NCI-H1436 (cell line): ENCODE measurements around the gene TTC12.
A peak's percentile ranks its signal among the peaks of the same experiment; 100 is the strongest.

Source experiments
- DNase-seq: peaks from one replicate; lab custom pipeline; 2025; lab: John Stamatoyannopoulos, UW

The TTC12 gene

DNA sequence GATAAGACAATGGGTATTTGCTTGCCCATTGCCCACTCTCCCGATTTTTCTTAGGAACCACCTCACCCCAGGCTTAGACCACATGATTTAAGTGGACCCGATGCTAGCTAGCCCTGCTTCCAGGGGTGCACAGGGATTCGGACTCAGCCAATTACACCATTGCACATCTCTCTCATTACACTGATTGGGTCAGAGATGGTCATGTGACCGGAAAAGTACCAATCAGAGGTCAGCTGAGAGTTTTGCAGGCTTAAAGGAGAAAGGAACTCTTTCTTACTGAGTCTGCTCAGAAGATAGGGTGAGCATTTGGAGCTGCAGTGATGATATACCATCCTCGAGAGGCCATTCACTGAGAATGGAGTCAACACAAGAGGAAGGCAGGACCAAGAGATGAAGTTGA lies 61.0 kb downstream of the TTC12 start:
- no peak for DNase-seq

DNA sequence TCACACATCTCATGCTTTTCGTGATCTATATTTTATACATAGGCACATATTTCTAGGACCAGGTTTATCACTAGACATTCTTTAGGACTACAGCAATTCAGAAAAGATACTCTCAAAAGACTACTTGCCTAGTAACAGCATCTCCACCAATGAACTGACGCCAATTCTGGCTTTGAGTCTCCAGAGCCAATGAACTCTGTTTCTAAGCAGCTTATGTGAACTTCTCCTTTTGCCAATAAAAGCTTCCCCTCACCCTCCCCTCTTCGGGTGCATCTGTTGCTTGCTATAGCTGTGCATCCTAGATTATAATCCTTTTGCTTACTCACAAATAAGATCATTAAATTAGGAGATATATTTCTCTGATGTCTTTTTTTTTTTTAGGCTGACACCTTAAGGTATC lies 61.8 kb downstream of the TTC12 start:
- DNase-seq = no peak

DNA sequence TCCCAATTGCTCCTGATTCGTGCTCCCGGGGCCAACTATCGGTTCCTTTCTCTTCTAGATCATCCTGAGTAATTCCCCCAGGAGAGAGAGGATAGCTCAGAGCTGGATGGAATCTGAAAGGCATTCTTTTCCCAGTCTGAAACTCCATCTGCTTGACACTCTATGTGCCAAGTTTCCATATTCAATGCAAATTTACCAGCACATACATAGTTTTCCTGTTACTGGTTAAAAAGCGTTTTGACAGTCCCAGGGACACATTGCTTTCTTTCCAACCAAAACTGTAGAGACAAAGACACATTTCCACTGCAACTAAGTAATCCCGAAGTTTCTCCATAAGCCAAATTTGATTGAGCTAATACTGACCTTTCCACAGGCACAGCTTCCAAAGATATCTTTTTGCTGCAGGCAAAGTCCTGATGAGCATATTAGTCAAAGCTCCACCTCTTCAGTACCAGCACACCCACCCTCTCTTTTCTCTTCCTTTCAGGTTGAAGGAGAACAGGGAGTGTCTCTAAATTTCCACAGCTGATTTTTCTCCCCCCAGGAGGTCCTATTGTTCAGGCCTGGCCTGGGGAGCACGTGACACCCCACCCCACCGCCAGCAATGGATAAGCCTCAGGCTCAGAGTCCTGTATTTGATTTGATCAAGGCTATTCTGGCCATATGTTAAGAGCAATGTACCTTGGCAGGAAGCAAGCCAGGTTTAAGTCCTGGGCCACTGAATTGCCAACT lies 63.5 kb downstream of the TTC12 start:
- no peak for DNase-seq

DNA sequence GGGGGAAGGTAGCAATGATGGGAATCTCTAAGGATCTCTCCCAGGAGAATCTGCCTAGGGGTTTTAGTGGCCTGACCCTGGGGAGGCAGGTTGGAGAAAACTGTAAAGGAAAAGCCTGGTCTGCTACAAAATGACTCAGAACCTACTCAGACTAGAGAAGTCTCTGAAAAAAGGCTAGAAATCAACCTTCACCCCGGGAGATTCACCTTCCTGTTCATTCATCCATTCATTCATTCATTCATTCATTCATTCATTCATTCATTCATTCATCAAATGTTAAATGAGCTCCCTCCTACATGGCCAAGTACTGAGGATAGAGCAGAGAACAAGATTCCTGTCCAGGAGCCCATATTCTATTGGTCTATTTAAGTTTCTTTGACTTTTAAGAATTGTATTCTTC lies 64.3 kb downstream of the TTC12 start:
- no peak for DNase-seq

DNA sequence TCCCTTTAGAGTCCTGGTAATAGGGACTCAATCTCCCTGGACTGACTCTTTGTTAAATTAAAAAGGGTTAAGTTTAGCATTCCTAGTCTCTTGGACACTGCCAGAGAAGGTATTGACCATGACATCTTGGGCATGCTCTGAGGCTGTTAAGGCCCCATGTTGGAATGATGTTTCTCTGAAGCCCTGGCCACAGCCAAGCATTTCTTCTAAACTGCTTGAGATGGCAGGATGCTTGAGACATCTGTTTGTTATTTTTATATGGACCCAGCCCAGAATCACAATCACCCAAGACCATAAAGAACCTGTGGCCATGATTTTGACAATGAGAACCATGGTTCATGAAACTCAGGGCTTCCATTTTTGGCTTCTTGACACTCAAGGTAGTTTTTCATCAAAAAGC lies 67.7 kb downstream of the TTC12 start:
- no peak for DNase-seq

DNA sequence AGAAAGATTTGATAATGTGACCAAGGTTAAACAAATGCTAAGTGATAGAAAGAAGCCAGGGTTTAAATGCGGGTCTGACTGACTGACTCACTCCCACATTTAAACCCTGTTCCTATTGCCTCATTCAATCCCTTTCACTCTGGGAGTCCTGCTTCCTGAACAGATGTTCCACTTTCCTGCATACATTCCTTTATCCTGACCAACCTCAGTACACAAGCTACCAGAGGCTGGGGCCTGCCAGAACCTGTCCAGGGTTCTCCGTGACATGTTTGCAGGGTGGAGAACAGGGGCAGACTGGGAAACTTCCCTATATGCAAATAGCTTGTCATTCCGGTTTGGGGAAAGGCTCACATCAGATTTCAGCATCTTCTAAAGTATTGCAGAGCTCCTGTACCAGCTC lies 70.2 kb downstream of the TTC12 start:
- no peak for DNase-seq

DNA sequence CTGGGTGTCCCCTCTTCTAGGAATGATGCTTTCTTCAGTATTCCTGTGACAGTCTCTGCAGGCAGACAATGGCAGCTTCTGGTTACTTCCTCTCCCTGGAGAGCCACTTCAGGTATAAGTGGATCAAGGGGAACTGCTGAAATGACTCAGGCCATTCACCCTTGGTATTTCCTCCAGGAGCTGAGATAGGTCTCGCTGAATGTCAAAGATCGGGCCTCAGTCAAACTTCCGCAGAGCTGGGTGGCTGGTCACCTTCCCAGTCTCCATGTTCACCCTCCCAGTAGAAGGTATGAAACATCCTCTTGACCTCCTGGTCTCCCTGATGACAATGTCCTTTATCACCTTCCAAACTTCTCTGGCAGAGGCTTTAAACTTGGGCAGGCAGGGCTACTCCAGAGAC lies 71.4 kb downstream of the TTC12 start:
- DNase-seq = no peak

DNA sequence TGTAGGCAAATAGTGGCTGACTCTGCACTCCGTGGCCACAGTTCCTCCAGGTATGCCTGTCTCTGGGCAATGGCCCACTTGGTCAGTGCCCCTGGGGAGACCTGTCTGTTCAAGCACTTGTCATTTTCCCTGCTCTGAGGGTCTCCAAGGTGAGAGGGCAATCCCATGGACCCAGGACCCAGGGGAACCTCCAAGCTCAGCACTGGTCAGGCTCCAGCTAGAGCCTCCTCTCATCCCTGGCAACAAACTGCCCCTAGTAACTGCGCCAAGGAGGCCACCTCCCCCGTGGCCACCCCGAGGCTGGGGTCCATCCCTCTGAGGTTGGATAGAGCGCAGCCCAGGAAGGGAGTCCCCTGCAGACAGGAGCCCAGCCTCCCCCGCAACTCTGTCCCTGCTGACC lies 72.5 kb downstream of the TTC12 start:
- no peak for DNase-seq

DNA sequence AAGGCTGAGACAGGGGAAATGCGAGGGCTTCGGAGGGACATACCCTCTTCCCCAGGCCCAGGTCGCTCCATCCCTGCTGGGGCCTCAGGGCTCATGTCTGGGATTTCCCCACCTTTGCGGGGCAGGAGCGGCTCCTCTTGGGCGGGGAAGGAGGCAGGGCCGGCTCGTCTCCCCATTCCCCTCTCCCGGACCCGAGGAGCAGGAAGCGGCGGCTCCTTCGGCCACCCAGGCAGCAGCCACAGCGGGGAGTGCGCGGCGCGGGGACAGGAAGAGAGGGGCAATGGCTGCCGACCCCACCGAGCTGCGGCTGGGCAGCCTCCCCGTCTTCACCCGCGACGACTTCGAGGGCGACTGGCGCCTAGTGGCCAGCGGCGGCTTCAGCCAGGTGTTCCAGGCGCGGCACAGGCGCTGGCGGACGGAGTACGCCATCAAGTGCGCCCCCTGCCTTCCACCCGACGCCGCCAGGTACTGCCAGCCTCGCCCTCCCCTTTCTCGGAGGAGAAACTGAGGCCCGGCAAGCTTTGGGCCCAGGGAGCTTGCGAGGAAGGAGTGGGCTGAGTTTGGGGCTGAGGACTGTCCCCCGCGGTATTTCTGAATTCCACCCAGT lies 73.3 kb downstream of the TTC12 start, which contains the start of gene ANKK1:
TSS of gene ANKK1 (plus strand) at position 175 of the 607 bp plus-strand sequence. CDS start at position 281, 106 bp downstream.
- DNase-seq = no peak

DNA sequence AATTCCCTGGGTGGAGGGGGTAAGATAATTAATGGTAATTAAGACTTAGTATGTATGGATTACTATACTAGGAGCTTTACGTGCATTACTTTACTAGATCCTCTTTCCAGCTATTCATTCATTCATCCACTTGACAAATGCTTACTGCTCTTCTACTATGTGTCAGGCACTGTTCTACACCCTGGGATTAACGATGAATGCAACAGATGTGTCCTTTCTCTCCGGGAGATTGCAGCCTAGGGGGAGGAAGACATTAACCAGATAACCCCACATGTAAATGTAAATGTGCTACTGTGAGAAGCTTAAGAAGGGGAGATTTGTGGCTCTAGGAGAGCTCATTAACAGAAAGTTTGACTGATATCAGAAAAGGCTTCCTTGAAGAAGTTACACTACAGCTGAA lies 74.9 kb downstream of the TTC12 start:
- no peak for DNase-seq

DNA sequence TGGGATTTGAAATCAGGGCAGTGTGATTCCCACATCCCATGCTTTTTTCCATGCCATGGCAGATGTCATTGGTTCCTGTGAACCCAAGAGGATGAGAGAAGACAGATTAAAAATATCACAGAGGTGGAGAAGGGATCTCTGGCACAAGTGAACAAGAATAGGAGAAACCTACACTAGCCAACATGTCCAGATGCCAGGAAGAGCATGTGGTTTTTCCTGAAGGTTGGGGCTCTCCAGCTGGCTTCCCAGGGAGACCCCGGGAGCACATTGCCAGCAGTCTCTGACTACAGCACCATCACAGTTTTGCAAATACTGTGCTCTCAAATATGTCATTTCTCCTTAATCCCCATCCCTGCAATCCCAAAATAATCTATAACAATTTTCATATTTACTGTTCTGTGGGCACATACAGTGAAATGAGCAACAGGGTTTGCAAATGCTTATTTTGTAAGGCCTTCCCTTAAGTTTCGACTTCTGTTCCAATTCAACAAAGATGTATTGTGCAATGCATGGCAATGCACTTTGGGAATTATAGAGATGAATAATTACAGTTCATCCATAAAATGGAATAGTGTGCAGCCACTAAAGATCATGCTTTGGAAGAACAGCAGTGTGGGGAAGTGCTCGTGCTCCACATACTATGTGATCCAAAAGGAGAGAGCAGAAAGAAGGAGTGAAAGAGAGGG lies 78.0 kb downstream of the TTC12 start:
- DNase-seq = no peak

DNA sequence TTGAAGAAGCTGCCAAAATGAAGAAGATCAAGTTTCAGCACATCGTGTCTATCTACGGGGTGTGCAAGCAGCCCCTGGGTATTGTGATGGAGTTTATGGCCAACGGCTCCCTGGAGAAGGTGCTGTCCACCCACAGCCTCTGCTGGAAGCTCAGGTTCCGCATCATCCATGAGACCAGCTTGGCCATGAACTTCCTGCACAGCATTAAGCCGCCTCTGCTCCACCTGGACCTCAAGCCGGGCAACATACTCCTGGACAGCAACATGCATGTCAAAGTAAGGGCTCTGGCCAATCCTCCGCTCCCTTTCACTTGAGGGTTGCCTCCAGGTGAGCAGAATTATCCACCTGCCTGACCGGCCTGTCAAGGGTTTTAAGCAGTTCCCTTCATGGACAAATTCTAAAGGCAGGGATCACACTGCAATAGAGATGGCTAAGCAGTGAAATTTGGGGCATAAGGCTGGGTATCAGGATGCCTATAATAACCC lies 79.2 kb downstream of the TTC12 start:
- no peak for DNase-seq

DNA sequence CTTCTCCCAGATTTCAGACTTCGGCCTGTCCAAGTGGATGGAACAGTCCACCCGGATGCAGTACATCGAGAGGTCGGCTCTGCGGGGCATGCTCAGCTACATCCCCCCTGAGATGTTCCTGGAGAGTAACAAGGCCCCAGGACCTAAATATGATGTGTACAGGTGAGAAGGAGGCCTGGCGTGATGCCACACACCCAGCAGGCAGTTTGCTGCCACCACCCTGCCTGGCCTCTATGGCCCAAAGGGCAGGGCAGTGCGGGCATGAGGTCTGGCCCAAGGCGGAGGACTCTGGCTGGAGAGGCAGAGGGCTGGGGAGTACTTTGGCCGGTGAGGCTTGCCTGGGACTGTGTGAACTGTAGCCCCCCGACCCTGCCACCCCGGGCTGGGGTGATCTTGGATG lies 80.5 kb downstream of the TTC12 start:
- DNase-seq = no peak

DNA sequence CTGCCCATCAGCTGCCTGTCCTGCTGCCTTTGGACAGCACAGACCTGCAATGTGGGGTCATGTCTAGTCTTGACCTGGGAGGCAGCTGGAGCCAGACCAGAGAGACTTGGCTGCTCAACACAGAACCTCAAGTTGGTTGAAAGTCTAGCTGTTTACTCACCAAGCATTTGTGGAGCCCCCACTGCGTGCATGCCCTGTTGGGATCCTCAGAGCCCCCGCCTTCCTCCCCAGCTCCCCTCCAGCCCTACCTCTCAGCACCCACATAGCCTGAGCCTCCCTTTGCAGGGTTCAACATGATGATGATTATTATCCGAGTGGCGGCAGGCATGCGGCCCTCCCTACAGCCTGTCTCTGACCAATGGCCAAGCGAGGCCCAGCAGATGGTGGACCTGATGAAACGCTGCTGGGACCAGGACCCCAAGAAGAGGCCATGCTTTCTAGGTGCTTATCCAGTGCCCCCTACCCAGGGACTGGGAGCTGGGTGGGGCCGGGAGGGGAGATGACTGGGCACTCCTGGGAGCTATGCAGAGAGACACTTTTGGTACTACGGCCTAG lies 81.5 kb downstream of the TTC12 start:
- no peak for DNase-seq

DNA sequence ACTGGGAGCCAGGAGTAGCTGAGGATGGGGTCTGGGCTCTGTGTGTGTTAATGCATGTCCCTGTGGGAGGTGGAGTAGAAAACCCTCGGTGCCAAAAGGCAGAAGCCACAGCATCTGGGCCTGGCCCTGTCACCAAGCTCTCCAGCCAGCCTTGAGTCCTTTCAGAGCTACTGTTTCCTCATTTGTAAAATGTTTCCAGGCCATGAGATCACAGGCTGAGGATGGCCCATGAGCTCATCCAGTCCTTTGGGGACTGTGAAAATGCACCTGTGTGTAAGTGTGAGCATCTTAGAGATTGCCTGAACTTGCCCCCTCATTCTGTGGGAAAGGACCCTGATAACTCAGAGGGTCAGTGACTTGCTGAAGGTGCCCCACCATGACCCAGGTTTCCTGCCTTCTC lies 82.3 kb downstream of the TTC12 start:
- no peak for DNase-seq

DNA sequence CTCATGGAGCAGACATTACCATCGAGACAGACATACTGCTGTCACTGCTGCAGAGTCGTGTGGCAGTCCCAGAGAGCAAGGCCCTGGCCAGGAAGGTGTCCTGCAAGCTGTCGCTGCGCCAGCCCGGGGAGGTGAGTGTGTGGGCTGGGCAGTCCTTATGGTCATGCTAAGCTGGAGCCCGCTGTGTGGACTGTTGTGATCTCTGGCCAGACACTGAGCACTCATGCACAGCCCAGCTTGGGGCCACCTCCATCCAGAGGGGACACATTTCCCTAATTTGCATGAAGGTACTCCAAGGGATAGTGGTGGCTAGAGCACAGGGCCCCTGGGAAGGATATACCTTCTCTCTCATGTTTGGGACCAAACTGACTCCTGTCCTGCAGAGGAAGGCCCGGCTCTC lies 82.8 kb downstream of the TTC12 start:
- DNase-seq = no peak

DNA sequence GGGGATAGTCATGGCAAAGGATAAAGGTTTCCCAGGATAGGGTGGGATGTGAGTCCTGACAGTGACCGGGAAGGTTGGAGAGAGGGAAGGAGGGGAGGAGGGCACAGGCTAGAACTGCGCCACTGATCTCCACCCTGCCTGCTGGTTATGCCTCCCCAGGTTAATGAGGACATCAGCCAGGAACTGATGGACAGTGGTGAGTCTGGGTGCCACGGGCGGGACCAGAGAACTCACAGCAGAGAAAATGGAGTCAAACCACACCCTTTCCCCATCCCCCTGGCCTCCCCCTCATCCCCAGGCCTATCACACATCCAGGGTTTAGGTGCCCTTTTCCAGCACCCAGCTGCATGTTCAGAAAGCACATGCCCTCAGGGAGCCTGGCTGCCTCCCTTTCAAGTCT lies 83.4 kb downstream of the TTC12 start:
- DNase-seq = no peak

DNA sequence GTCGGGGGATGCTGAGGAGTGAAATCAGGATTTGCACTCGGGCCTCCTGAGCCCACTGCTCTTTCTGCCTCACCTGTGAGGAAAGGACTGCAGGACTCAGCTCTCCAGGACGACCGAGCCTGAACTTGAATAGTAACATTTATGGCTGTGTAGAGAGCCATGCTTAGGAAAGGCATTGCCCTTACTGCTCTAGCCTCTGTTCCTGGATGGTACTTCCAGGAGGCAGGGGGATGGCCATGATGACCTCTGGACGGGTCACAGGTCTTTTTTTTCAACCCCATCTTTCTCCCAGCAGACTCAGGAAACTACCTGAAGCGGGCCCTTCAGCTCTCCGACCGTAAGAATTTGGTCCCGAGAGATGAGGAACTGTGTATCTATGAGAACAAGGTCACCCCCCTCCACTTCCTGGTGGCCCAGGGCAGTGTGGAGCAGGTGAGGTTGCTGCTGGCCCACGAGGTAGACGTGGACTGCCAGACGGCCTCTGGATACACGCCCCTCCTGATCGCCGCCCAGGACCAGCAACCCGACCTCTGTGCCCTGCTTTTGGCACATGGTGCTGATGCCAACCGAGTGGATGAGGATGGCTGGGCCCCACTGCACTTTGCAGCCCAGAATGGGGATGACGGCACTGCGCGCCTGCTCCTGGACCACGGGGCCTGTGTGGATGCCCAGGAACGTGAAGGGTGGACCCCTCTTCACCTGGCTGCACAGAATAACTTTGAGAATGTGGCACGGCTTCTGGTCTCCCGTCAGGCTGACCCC lies 84.5 kb downstream of the TTC12 start:
- DNase-seq = no peak

DNA sequence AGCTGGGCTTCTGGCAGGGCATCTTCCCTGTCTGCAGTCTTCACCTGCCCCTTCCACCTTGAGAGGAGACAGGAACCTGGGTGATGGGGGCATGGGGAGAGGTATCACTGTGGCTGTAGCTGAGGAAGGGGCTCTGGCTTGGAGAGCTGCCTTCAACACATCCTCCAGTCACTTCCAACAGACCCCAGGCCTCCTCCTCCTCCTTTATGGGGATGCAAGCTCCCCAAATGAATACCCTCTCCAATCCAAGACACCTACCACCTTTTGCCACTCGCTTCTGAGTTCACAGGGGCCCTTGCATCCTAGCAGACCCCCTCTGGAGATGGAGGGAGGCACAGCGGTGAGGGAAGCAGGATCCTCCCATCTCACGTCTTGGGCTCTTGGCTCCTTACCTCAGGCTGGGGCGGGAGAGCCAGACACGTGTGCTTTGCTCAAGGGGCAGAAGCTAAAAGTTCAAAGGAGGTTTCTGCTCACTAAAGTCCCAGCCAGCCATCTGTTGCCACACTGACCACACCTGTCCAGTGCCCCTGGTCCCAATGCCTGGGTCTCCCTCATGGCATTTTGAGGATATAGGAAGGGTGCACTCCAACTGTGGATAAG lies 86.3 kb downstream of the TTC12 start:
- no peak for DNase-seq

DNA sequence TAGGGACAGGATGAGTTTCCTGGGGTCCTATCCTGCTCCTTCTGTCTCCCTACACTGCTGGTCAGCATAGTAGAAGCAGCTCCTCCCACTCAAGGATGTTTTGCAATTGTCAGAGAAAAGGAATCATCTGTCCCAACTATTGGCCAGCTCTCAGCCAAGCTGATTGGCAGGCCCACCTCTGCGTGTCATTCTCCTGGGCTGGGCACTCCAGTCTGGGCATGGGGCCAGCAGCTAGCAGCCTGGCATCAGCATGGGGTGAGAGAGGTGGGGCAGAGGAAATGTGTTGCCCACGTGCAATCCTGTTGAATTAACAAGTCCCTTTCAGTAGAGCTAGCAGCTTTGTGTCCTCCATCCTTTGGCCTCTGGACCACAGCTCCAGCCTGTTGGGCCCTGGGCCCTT lies 87.3 kb downstream of the TTC12 start:
- peak; percentile 82 for DNase-seq

DNA sequence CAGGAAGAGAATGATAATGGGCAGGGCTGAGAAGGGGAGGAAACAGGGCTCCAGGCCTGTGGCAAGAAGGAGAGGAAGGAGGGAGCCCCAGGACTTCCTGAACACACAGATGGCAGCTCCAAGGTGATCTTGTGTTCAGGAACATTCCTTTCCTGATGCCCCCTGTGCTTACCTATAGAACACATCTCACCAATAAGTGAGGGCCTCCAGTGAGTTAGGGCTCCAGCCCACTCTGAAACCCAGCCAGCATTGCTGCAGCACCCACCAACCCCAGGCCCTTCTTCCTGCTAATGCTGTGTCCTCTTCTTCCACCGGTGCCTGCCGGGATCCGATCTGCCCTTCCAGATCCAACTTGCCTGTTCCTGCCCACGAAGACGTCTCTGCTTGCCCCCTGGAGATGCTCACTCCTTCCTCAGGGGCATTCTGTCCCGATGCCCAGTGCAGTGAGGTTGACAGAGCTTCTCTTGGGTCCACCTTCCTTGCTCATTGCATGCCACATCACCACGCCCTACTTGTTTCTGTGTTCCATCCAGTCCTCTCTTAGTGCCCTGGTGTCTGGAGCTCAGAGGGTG lies 90.6 kb downstream of the TTC12 start:
- DNase-seq = no peak
